ENCODE results near the gene PPP1R13L.
"Not testable (repeated sequence)": the region's sequence is repeated elsewhere in the genome, so short reads cannot be mapped to it uniquely, and the experiment has no call there.

The PPP1R13L gene

GRCh38 chr19:45409557-45409920, 4.7 kb upstream of the PPP1R13L start:
- TF ChIP-seq CTCF (IDR thresholded peaks at IDR 0.05; ENCODE audit: insufficient read depth, low read depth, low read length, missing control alignments), result no peak
- DNase-seq (ENCODE audit: low read depth), result no peak
- H3K4me3 ChIP-seq (ENCODE audit: low read depth, low read length), result no peak overlapping the region

- H3K4me3 ChIP-seq (ENCODE audit: low read depth, low read length), result no peak overlapping the region
- no peak for TF ChIP-seq CTCF (IDR thresholded peaks at IDR 0.05; ENCODE audit: insufficient read depth, low read depth, low read length, missing control alignments)
- no peak for DNase-seq (ENCODE audit: low read depth)
Measured at GRCh38 chr19:45408830-45409556, 4.1 kb upstream of the PPP1R13L start.

DNA sequence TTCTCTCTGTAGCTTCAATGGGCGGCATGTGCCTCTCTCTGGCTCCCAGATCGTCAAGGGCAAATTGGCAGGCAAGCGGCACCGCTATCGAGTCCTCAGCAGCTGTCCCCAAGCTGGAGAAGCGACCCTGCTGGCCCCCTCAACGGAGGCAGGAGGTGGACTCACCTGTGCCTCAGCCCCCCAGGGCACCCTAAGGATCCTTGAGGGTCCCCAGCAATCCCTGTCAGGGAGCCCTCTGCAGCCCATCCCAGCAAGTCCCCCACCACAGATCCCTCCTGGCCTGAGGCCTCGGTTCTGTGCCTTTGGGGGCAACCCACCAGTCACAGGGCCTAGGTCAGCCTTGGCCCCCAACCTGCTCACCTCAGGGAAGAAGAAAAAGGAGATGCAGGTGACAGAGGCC, 3.3 kb upstream of the PPP1R13L start:
- no peak for DNase-seq (ENCODE audit: low read depth)
- H3K4me3 ChIP-seq (ENCODE audit: low read depth, low read length), result no peak overlapping the region
- TF ChIP-seq CTCF (IDR thresholded peaks at IDR 0.05; ENCODE audit: insufficient read depth, low read depth, low read length, missing control alignments), result no peak

GRCh38 chr19:45407585-45407984, 2.7 kb upstream of the PPP1R13L start:
- peak overlapping the region; percentile 85 for H3K4me3 ChIP-seq (ENCODE audit: low read depth, low read length)
- not testable (repeated sequence) for DNase-seq (ENCODE audit: low read depth)

GRCh38 chr19:45407091-45407375, 2.2 kb upstream of the PPP1R13L start:
- H3K4me3 ChIP-seq (ENCODE audit: low read depth, low read length), result peak overlapping the region; percentile 85
- TF ChIP-seq CTCF (IDR thresholded peaks at IDR 0.05; ENCODE audit: insufficient read depth, low read depth, low read length, missing control alignments), result no peak
- no peak for DNase-seq (ENCODE audit: low read depth)

- peak; percentile 87 for DNase-seq (ENCODE audit: low read depth)
- peak within 1 kb of the TSS; percentile 85 for H3K4me3 ChIP-seq (ENCODE audit: low read depth, low read length)
- TF ChIP-seq CTCF (IDR thresholded peaks at IDR 0.05; ENCODE audit: insufficient read depth, low read depth, low read length, missing control alignments), result no peak
Measured at GRCh38 chr19:45406226-45407090, 1.6 kb upstream of the PPP1R13L start, which contains the start of gene POLR1G. POLR1G (plus strand) TSS chr19:45406644; CDS start chr19:45406697, 53 bp downstream.

DNA sequence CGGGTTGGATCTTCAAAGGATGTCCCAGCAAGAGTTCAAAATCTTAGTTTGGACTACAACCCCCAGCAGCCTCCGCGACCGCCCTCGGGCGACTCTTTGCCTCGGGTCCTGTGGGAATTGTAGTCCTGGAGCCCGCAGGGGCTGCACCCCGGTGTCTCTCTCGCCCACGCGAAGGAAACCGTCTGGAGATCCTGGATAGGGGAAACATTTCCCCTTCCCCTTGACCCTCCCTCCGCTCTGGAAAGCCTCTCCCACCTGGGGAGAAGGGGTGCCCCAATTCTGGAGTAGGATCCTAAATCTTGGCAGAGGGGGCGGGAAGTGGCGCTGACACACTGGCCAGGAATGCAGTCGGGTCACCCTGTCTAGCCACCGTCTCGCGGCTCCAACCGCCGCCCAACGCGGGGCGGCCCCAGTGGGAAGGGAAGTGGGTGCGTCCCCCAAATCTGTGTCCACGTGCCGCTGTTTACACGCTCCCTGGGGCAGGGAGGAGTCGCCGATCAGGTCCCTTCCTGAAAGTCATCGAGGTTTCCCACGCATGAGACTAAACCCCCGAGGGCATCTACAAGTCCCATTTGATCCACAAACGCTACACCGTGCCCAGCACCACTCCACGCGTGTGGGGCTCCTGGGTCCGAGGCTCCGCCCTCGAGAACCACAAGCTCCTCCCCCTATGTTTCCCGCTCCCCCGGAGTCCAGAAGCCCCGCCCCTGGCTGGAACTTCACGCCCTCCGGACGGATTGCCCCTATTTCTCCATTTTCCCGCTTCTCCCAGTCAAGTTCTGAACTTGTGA, 761 bp upstream of the PPP1R13L start:
- H3K4me3 ChIP-seq (ENCODE audit: low read depth, low read length), result peak overlapping the region; percentile 85
- no peak for TF ChIP-seq CTCF (IDR thresholded peaks at IDR 0.05; ENCODE audit: insufficient read depth, low read depth, low read length, missing control alignments)
- peak; percentile 87 for DNase-seq (ENCODE audit: low read depth)

Data from GM12865 (cell line).